ENCODE results near the gene PODNL1.

DNA sequence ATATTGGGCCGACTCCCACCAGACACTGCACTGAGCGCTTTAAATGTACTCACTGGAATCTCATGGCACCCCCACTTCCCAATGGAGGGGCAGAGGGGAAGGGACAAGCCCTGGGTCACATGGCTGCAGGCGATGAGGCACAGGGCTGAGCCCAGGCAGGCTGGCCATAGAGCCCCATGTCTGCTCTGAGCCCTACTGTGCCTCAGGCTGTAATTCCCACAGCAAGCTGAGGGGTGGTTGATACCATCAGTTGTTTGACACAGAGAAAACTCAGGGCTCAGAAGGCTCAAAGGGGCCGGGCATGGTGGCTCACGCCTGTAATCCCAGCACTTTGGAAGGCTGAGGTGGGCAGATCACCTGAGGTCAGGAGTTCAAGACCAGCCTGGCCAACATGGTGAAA, 42.8 kb upstream of the PODNL1 start:
- TF ChIP-seq, protein P1, sequence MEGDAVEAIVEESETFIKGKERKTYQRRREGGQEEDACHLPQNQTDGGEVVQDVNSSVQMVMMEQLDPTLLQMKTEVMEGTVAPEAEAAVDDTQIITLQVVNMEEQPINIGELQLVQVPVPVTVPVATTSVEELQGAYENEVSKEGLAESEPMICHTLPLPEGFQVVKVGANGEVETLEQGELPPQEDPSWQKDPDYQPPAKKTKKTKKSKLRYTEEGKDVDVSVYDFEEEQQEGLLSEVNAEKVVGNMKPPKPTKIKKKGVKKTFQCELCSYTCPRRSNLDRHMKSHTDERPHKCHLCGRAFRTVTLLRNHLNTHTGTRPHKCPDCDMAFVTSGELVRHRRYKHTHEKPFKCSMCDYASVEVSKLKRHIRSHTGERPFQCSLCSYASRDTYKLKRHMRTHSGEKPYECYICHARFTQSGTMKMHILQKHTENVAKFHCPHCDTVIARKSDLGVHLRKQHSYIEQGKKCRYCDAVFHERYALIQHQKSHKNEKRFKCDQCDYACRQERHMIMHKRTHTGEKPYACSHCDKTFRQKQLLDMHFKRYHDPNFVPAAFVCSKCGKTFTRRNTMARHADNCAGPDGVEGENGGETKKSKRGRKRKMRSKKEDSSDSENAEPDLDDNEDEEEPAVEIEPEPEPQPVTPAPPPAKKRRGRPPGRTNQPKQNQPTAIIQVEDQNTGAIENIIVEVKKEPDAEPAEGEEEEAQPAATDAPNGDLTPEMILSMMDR (conservative IDR thresholded peaks at IDR 0.05; ENCODE audit: low read depth in 2 of 2) = no peak
- TF ChIP-seq NANOG (IDR thresholded peaks at IDR 0.05; ENCODE audit: borderline replicate concordance) = no peak
- TF ChIP-seq POLR2AphosphoS5 (IDR thresholded peaks at IDR 0.05; ENCODE audit: low read depth) = no peak
- no peak for TF ChIP-seq EZH2 (IDR thresholded peaks at IDR 0.05; ENCODE audit: low read depth, unreplicated experiment)
- TF ChIP-seq, protein P2, sequence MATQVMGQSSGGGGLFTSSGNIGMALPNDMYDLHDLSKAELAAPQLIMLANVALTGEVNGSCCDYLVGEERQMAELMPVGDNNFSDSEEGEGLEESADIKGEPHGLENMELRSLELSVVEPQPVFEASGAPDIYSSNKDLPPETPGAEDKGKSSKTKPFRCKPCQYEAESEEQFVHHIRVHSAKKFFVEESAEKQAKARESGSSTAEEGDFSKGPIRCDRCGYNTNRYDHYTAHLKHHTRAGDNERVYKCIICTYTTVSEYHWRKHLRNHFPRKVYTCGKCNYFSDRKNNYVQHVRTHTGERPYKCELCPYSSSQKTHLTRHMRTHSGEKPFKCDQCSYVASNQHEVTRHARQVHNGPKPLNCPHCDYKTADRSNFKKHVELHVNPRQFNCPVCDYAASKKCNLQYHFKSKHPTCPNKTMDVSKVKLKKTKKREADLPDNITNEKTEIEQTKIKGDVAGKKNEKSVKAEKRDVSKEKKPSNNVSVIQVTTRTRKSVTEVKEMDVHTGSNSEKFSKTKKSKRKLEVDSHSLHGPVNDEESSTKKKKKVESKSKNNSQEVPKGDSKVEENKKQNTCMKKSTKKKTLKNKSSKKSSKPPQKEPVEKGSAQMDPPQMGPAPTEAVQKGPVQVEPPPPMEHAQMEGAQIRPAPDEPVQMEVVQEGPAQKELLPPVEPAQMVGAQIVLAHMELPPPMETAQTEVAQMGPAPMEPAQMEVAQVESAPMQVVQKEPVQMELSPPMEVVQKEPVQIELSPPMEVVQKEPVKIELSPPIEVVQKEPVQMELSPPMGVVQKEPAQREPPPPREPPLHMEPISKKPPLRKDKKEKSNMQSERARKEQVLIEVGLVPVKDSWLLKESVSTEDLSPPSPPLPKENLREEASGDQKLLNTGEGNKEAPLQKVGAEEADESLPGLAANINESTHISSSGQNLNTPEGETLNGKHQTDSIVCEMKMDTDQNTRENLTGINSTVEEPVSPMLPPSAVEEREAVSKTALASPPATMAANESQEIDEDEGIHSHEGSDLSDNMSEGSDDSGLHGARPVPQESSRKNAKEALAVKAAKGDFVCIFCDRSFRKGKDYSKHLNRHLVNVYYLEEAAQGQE (IDR thresholded peaks at IDR 0.05; ENCODE audit: unreplicated experiment) = no peak
- TF ChIP-seq ZNF331 (CRISPR knock-in tag; IDR thresholded peaks at IDR 0.05; ENCODE audit: low read depth) = no peak; the same call in 1 of the 2 replicates
- TF ChIP-seq EZH2phosphoT487 (IDR thresholded peaks at IDR 0.05; ENCODE audit: unreplicated experiment) = no peak
- no peak for TF ChIP-seq CREB1 (CRISPR knock-in tag; IDR thresholded peaks at IDR 0.05; ENCODE audit: low read depth)
- no peak for TF ChIP-seq STAT1 (IDR thresholded peaks at IDR 0.05; ENCODE audit: unreplicated experiment)
